HG02852 (cell line): ENCODE measurements around the gene ZFP64.

Experiments used
- ATAC-seq: cut with Tn5 transposase; IDR thresholded peaks from one replicate; pipeline ENCODE4 v1.9.1; 2021; ENCODE audit warnings: mild to moderate bottlenecking, moderate library complexity; ENCODE audit not compliant: unreplicated experiment

Gene ZFP64

DNA sequence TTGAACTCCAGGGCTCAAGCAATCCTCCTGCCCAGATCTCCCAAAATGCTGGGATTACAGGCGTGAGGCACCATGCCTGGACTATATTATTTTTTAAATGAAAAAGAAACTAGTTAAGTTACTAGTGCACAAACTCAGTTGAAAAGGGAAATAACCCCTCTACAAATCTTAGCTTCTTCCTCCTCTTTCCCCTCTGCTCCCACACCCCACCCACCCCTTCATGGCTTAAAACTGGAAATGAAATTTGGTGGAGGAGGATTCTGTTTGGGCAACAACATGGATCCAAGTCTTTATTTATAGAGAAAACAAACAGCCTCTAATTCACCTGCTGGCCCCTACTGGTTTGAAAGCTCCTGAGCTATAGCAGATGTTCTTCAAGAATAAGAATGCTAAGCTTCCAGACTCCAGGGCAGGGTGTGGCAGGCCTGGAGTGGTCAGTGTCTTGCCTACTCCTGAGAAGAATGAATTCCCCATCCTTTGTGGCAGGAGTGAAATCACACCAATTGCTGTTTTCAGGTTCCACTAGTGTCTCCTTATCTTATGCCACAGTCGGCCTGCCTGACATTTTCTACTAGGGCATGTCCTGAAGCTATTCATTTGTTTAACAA is 73.5 kb downstream of the ZFP64 start:
- ATAC-seq, result no peak

DNA sequence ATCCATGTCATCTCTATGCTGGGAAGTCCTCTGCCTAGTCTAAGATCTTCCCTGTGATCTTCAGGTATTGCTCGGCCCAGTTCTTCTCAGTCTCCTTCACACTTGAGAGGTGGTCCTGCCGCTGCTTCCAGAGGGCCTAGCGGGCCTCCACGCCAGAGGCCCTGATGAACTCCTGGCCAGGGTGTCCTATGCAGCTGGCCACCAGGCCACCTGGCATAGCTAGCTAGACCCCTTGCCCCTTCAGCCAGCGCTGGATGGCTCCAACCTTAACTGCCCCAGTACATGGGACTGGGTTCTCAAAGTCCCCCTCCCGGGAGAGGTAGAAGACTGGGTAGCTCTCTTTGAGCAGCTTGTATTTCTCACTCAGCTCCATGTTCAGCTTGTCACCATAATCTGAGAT is 81.1 kb downstream of the ZFP64 start:
- no peak for ATAC-seq

DNA sequence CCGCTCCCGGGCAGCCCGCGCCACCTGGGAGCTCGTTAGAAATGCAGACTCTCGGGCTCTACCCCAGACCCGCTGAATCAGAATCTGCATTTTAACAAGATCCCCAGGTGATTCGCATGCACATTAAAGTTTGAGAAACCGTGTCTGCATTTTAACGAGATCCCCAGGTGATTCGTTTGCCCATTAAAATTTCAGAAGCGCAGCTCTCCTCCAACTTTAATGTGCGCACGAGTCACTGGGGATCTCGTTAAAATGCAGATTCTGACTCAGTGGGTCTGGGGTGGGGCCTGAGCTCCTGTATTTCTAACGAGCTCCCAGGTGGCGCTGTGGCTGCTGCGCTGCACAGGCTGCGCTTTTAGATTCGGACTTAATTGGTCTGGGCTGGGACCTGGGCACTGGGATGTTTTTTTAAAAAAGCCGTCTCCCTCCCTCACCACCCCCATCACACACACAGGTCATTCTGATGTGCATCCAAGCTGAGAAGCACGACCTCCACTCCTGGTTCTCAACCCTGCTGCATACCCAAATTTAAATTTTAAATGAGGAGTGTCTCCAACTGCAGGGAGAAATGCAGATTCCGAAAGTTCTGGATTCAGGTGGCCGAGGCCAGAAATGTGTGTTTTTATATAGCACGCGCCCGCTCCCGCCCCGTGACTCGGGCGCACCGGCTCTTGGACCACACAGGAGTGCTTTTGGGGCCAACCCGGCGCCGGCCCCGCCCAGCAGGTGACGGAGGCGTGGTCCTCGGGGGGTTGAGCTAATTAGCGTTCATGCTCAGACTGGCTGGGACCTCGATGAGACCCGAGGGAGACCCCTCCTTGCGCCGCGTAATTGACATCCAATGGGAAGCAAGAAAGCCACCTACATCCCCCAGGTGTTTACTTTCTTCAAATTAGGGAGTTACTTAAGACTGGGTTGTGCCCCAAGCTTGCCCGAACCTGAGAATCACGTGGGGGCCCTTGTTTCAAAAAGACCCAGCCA is 85.8 kb downstream of the ZFP64 start:
- no peak for ATAC-seq

DNA sequence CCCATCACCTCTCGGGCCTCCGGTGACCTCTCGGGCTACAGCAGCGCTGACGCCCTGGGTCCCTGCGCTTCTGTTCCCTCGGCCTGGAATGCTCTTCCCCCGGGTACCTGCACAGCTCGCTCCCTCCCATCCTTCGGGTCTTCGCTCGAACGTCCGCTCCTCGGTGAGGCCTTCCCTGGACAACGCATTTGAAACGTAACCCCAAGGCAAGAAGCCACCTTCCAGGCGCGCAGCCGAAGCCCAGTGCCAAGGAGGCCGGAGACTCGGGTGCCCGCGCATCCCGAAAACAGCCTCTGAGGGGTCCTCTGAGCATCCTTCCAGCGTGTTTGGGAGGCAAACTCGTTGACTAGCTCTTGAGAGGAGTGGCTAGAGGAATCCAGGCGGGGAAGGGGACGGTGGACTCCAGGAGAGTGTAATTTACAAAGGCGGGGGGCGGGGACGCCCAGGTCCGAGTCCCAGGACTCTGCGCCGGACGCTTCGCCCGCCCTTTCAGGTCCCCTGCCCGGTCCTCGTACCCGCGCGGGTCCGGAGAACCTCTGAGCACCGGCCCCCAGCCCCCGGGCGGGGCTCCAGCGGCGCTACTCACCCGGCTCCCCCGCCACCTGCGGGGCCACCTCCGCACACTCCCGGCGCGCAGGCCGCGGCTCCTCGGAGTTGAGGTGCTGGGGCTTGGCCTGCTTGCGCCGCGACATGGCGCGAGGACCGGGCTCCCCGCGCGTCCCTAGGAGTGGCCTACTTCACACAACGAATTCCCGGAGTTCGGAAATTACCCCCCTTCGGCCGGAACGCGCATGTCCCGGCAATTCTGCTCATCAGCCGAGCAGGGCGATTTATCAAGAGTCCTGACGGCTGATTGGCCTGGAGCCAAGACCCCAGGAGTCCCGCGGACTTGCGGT is 86.8 kb downstream of the ZFP64 start:
- no peak for ATAC-seq

DNA sequence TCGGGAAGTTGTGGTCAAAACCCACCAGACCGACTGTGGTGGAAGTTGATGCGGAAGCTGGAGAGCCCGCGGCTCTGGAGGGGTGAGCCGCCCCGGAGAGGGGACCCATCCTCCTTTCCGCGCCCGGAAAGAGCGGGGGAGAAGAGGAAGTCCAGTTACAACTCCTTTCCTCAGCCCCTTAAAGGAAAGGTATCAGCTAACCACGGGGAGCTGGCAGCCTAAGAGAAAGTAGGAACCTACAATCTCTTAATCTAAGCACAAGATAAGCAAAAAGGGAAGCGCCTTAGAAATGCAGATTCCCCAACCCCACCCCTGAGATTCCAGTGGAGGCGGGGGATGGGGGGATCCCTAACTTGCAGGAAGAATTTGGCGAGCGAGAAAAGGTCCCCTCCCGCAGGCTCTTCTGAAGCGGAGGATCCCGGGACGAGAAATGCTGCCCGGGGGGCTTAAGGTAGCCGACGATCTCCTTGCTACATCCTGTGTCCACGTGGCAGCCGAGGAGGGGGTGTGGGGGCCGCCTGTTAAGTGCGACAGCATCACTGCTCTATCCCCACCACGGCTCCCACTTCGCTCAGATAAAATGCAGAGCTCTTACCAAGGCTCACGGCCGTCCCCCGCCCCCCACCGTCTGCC is 87.5 kb downstream of the ZFP64 start:
- no peak for ATAC-seq

DNA sequence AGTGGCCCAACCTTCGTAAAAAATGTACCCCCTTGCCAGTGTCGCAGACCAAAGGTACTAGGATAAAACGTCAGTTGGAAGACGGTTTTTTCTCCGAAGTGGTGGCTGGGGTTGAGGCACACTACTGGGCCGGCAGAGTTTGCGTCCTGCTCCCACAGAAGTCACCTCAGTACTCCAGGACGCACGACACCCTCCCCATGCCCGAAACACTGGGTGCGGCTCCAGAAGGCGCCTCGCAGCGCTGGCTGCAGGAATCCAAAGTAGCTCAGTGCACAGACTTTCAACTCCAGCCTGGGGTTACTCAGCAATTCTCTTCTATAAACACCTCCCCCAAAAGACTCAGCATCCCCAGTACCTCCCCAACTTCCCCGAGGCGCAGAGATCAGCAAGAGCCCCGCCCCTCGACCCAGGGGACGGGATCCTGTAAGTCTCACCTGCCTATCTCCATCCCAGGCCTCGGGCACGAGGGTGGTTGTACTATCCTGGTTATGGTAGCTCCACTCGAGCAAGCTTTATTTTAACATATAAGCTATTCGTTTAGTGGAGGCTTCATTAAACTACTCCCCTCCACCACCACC is 88.2 kb downstream of the ZFP64 start:
- ATAC-seq, result no peak

DNA sequence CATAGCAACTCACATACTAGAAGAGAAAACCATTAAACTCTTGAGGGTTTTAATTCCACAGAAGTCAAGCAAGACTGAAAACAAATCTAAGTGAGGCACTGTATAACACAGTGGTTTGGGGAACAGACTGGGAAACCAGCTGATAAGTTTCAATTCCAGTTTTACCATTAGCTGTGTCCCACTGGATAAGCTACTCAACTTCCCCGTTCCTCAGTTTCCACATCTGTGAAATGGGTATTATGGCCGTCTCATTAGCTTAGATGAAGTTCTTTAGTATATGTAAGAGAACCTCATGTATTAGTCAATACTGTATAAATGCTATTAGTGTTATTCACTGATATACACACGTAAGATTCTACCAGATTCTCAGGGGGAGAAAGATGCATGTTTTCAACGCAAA is 89.0 kb downstream of the ZFP64 start:
- ATAC-seq, result no peak

DNA sequence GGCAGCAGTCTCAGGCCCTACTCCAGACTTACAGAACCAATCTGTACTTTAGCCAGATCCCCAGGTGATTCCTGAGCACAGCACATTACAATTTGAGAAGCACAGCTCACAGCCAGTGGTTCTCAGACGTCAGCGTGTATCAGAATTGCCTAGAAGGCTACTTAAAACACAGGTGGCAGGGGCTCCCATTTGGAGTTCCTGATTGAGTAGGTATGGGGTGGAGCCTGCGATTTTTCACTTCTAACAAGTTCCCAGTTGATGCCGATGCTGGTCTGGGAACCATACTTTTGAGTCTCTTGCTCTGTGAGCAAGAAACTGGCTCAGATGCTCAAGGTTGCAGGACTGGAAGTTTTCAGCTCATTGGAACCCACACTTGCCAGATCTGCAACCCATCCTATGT is 89.5 kb downstream of the ZFP64 start:
- no peak for ATAC-seq
